HG02623 (cell line): ENCODE measurements around the gene CASZ1.

Source experiments
- ATAC-seq: cut with Tn5 transposase; IDR thresholded peaks from one replicate; pipeline ENCODE4 v1.9.1; 2021; ENCODE audit warnings: moderate library complexity; ENCODE audit not compliant: unreplicated experiment

CASZ1 gene

DNA sequence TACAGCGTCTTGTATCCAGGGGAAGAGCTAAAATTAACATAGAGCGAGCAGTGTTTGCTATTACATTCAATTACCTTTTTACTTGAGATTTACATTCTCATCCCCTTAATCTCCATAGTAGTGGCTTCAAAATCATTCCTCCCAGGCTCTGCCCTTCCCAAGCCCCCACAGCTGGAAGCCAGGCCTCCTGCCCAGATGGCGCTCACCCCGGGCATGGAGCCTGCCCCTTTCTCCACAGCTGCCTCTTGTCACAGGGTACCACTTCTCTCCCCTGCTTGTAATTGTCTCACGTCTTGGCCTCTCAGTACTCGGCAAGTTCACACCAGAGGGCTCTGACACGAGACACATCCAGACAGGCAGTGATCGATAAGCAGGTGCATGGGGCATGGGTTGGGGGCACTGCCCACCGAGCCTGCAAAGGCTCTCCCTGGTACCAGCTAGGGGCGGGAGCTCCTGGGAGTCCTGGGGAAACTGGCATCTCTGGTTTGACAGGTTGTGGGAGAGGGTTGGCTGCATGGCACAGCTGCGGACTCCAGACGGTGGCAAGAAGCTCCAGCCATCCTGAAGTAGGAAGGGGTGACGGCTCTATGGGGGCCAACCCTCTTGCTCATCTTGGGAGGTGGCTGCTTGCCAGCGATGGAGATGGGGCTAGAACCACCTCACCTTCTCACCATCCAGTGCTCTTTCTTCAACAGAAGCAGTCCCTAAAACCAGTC is 20.1 kb downstream of the CASZ1 start:
- ATAC-seq, result no peak

DNA sequence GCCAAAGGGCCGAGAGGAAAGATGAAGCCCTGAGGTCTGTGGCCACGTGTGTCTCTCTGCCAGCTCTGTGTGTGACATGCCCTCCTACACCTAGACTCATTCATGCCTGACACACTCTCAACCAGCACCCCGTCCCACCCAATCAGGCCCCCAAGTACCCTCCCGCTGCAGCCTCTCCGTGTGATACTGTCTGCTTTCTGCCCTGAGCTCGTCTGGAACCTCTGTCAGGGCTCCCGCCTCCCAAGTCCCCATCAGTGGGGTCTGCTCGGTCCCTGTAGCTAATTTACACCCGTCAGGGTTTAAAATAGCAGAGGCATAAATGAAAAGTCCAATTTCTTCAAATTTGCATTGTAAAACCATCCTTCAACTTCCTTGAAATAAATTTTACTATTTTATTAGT is 20.7 kb downstream of the CASZ1 start:
- ATAC-seq, result no peak

DNA sequence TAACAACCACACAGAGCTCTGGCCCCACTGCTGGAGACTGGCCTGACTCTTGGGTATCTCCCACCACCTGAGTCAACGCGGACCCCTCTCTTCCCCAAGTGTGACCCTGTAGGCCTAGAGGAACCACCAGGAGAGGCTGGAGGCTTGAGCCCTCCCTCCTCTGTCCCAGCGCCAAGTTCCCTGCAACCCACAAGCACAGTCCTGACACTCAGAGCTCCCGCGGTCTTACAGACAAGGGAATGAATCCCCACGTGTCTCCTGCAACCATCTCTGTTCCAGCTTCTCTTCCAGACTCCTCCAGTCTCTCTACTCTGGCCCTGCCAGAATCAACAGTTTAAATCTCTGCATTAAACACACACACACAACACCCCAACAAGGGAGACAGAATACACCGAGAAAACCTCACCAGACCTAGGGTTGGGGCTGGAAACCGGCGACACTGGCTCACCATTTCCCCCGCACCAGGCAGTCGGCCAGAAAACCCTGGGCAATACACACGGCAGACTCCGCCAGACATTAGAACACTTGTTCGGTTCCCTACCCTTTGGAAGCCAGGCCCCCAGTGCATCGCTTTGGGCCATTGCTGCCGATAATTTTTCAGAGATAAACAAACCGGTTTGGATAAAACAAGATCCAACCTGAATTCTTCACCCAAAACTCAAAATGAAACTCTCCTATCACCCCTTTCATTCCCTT is 21.7 kb downstream of the CASZ1 start:
- no peak for ATAC-seq

DNA sequence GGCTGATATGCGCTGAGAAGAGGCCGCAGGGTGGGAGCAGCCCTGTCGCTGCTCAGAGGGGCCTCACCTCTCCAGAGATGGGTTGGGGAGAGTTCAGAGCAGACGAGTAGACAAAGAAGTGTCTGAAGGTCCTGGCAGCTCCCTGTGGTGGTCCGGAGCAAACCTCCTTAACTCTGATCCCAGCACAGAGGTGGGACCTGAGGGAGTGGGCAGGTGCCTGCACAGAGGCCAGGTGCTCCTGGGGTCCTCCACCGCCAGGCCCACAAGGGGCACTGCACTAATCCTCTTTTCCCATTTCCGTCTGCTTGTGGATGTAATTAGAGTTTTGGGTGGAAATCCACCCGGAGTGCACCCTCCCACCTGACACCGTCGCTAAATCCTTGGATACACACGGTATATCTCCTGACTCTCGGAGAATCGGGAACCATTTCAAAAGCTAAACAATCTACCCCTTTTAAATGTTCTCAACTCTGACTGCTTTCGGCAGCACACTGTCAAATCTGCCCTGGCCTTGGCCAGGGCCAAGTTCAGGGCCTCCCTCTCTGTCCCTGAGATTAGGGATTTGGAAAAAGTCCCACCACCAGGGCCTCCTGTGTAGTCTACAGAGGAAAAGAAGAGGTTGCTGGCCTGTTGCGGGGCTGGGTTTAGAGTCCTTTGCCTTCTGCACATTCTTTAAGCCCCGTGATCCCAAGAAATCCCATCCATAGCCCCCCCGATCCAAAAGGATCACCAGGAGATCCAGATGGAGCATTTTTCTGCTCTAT is 22.4 kb downstream of the CASZ1 start:
- ATAC-seq, result no peak

DNA sequence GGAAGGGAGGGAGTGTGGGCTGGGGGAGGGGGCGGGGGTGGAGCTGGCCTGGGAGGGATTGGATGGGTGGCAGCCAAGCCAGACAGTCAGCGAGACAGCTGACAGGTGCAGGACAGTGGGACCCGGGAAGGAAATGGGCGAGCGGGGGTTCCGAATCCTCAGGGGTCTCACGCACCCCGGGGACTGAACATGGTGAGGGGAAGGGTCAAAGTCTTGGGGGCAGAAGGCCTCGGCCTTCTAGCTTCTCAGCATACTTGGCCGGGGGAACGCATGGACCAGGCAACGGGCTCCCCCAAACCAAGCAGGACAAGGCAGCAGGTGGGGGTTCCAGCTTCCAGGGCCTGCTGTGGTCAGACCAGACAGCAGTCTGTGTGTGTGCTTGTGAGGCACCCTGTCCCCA is 23.1 kb downstream of the CASZ1 start:
- ATAC-seq, result no peak

DNA sequence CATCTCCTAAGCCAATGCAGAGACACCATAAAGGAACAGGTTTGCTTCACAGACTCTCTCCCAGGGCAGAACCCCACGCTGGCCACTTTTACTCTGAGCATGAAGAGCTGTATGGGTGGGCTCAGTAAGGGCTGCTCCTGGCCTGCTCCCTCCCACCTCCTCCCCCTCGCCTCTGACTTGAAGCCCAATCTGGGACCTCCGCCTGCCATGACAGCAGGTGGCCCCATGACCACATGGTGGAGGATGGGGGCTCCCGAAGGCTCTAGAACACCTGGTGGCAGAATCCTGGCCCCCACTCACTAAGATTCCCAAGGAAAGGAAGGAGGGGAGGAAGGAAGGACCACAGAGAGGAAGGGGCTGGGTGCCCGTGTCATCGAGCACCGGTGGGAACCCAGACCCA is 23.7 kb downstream of the CASZ1 start:
- ATAC-seq, result no peak

DNA sequence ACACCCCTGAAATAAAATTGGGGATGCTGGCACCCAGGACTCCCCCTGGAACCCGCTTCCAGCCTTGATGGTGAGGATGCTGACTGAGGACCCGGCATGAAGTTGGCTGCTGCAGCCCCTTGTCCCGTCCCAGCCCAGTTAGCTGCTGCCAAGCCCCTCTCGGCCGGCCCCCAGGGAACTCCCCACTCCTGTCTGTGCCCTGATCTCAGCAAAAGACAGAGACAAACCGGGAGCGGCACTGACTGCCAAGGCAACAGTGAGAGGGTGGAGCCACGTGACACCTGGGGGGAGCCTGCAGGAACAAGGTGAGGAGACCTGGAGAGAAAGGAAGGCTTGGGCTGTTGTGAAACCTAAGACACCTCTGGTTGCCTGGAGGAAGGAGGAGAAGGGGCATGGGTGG is 24.7 kb downstream of the CASZ1 start:
- no peak for ATAC-seq

DNA sequence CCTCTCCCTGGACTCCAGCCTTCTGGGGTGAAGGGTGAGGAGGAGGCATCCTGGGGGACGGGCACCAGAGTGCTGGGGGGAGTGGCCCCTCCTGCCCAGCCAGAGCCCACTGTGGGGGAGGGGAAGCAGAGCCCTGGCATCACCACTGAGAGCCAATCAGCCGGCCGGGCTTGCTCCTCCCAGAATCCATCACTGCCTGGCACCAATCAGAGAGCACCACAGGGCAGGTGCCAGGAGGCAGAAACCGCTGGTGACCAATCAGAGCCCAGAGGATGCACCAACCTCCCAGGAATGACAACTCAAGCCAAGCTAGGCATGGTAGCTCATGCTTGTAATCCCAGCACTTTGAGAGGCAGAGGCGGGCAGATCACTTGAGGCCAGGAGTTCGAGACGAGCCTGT is 27.9 kb downstream of the CASZ1 start:
- no peak for ATAC-seq

DNA sequence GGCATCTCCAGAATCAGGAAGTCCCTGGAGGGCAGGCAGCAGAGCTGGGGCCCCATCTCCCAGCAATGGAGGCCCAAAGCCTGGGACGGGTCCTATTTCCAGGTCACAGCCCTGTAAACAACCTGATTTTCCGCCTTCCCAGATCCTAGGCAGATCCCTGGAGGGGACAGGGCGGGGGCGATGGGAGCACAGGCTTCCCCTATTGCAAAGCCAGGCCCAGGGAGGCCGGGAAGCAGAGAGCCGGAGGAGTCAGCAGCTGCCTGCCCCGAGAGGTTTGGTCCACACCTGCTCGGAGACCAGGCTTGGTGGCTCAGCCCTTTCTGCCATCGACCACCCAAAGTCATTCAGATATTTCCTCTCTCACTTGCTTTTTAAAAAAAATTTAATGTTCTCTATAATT is 29.2 kb downstream of the CASZ1 start:
- ATAC-seq, result no peak

DNA sequence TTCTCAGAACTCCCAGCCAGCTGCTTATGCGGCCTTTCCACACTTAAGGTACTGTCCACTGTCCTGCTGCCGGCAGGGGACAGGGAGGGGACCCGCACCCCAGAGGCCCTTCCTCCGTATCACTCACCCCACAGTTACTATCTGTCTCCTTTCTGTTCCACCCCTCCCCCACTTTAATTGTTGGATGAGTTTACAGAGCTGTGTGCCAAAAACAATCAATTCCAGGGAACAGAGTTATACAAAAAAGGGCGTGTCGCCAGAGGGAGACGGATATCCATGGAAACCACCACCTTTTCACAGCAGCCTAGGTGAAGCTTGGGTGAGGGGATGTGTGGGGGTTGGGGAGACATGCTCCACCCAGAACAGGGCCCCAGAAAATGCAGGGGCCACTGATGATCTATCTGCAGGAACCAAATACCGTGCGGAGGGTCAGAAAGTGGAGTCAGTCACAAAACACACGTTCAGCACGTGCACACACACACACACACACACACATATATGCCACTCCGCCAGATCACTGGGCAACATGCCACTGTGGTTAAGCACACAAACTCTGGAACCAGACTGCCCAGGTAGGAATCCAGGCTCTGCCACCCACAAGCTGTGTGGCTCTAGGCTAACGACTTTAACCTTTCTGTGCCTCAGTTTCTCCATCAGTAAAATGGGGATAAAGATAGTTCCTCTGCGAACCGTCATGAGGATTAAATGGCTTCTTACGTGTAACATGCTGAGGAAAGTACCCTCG is 30.5 kb downstream of the CASZ1 start:
- ATAC-seq, result no peak

DNA sequence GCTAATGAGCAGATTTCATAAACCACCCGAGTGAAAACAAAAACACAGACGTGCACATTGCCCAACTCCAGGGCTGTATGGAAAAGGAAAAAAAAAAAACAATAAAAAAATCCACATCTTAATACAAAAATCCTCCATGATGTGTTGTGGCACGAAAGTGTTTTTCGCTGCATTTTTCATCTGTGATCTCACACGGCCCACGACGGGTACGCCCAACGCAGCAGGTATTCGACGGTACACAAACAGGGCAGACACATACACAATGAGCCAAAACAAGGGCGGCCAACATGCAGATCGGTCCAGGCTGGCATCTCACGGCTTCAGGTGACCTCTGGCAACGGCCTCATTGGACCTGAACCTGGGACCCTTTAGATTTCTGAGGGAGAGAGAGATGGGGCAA is 31.1 kb downstream of the CASZ1 start:
- ATAC-seq, result no peak

DNA sequence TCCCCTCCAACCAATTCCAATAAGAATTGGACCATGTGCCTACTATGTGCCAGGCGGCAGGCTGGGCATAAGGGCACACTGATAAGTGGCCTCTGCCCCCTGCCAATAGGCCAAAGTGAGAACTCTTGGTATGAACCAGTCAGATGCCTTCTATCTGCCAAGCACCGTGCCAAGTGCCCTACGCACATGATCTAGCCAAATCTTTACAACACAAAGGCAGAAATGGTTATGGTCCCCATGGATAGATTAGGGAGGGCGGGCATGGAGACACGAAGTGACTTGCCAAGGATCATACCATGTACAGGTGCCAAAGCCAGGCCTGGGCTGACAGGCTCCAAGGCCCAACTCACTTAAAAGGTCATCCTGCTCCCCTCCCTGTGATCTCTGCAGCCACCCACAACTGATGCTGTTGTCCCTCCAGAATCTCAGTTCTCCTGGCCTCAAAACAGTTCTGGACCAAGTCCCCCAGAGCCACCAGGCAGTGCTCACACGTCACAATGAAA is 32.1 kb downstream of the CASZ1 start:
- no peak for ATAC-seq

DNA sequence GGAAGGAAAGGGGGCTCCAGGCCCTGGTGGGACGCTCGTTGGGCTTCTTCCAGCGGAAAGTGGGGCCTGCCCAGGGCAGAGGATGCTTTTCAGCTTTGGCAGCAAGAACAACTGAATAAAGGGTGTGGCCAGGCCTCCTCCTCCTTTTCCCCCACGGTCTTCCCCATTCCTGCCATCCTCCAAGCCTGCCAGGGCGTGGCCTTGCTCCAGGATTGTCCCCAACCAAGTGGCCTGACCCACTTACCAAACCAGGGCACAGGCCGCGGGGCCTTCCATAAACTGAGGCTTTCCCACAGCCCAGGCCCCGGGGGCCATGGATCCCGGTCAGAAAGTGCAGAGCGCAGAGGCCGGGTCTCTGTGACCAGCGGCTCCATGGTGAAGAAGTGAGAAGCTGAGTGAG is 33.6 kb downstream of the CASZ1 start:
- ATAC-seq, result no peak

DNA sequence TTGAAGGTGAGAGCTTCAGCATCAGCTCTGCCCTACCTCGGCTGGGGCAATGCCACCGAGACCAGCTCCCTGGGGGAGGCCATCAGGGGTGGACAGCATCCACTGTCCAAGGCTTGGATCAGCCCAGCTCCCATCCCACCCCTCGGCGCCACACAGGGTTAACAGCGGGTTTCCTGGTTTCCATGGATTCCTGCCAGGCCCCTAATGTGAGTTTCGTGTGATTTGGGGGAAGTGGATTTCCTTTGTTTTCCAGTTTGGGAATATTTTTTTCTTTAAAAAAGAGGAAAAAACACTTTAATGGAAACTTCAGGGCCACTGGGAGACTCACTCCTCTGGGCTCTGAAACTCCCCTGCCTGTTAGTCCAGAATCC is 34.3 kb downstream of the CASZ1 start:
- ATAC-seq, result no peak

DNA sequence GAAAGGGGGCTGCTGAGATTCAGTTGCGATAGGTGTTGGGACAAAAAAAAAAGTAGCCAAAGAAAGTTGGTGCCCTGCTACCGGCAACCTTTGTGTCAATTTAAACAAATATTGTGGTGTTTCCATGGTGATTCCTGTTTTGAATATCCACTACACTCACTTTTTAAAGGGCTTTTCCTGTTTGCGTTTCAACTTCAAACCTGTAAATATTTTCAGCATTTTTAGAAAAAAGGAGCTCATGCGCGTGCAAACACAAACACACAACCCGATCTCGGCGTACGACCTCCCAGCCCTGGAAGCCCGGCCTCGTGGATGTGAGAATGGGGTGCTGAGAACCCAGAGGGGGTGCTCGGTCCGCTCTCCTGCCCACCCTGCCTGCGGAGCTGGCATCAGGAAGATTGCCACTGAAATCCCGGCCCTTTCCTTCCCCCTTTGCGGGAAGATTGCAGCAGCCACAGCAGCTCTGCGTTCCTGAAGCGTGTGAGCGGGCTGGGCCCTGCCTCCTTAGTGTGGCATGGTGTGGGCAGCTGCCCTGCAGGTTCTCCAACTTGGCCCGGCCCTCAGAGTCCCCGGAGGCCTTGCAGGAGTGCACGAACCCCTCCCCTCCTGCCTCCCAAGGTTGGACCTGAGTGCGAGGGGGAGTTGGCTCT is 34.8 kb downstream of the CASZ1 start:
- ATAC-seq, result no peak

DNA sequence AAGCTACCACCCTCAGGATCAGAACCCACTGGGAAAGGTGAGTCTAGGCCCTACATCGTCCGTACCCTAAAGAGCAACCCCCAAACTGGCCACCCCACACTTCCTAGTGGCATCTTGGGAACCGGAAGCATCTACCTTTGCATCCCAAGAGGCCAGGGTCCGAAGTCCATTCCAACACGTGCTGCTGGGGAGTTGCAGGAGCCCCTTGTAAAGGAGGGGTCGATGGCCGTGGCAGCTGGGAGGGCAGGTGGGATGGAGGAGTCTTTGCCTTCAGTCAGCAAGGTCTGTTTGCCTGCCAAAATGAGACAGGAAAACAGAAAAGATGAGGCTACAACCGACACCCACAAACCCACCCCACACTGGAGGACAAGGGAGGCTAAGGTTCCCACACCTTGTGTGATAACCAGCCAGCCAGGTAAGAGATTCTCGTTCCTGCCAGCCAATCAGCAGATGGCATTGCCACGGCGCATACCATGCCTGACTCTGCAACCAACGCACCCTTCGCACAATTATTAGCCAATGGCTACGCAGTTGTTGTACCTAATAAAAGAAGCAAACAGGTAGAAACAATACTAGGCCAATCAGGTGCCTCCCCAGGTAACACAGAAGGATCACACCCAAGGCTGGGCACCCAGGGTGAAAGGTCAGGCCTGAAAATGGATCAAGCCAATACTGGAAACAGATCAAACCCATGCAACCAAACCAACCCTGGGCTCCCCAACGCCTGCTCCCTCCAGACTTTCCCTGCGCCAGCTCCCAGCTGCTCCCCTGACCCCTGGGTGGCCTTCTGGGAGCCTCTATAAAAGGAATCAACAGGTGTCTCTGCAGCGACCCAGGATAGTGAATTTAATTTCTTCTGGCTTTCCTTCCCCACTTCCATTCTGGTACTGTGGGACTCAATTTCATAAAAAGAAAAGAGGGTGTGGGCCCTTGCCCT is 35.6 kb downstream of the CASZ1 start:
- no peak for ATAC-seq

DNA sequence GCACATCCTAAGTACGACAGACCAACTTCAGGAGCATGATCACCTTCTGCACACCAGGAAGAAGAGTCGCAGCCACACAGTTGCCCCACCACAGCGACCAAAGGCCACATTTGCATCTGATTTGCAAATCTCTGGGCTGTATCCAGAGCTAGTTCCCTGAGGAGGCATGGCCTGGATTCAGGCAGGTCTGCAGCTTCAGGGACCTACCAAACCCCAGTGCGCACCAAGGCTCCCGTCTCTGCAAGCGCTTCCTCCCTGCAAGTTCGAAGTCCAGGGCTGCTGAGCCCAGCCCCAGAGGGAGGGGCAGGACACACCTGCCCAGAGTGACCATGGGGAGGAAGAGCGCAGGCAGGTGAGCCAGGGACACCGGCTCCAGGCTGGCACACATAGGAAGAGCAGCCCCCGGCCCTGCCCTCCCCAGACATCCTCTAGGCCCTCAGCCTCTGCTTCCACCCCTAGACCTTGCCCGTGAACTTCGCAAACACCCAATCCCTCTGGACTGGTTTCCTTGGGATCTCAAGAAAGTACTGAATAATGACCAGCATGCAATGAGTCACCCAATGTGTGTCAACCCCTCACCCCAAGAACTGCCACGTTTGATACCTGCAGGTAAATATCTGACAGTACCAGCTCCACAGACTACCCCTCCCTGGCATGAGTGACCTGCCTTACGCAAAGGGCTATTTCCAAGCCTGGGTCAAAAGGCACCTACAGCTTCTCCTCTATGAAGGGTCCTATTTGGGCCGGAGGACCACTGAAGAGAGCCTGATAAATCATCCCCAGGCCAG is 36.8 kb downstream of the CASZ1 start:
- ATAC-seq, result no peak

DNA sequence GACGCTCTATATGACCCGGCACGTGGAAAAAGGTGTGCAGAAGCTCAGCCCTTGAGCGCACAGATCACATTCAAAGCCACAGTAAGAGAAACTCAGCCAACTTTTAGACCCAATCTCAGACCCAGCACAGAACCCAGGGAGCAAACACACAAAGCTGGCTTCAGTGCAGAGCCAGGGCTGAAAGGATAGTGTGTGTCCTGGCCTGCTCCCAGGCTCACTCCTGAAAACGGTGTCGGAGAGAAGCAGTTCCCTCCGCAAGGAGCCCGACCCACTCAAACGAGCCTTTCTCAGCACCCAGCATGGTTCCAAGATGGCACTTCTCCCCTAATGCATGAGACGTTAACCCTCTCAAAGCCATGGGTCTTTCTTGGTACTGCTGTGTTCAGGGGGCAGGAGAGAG is 39.6 kb downstream of the CASZ1 start:
- no peak for ATAC-seq

DNA sequence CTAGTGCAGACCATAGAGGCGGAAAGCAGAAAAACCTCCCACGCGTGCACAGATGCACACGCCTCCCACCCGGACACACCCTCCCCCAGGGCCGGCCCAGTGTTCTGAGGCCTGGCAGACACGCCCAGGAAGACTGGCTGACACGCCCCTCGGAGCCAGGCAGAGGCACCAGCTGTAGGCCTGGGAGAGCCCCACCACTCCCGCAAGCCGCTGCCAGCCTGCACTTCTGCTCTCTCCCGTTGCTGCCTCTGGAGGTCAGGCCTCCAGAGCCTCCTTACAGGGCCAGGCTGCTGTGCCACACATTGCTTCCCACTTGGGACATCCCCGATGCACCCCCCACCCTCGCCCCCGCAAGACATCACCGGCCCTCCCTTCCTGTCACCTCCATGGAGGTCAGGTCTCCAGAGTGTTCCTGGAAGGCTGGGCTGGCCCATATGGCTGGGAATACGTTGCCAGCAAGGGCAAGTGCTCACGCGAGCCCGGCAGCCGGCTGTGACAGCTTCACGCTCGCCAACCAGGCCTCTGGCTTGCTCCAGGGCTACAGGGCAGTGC is 40.4 kb downstream of the CASZ1 start:
- no peak for ATAC-seq
